ENCODE measurements around the gene BRME1.

Gene BRME1

GRCh38 chr19:13875824-13876223 is 30.1 kb downstream of the BRME1 start:
- DNase-seq, result no peak
- Histone ChIP-seq H3K9me3 (ENCODE audit: severe bottlenecking) (no peaks in the 10 kb centered on the region), H3K27me3 (ENCODE audit: insufficient read depth, low read depth, severe bottlenecking) (no peaks in the 10 kb centered on the region), H3K4me3 (ENCODE audit: low read depth, low read length) (no peak overlapping the region), H3K36me3 (no peaks in the 10 kb centered on the region), H3K27ac (no peak overlapping the region)
- no peak for TF ChIP-seq CTCF (IDR thresholded peaks at IDR 0.05; ENCODE audit: low read depth, low read length)

GRCh38 chr19:13873834-13874515 is 31.9 kb downstream of the BRME1 start:
- Histone ChIP-seq H3K4me3 (ENCODE audit: low read depth, low read length) (no peak overlapping the region), H3K27ac (no peak overlapping the region), H3K36me3 (no peaks in the 10 kb centered on the region), H3K9me3 (ENCODE audit: severe bottlenecking) (no peaks in the 10 kb centered on the region), H3K27me3 (ENCODE audit: insufficient read depth, low read depth, severe bottlenecking) (no peaks in the 10 kb centered on the region)
- no peak for TF ChIP-seq CTCF (IDR thresholded peaks at IDR 0.05; ENCODE audit: low read depth, low read length)
- DNase-seq, result no peak

- no peak for DNase-seq
- no peaks in the 10 kb centered on the region for H3K9me3 ChIP-seq (ENCODE audit: severe bottlenecking)
- no peak overlapping the region for H3K4me3 ChIP-seq (ENCODE audit: low read depth, low read length)
- TF ChIP-seq CTCF (IDR thresholded peaks at IDR 0.05; ENCODE audit: low read depth, low read length), result no peak
- no peak overlapping the region for H3K27ac ChIP-seq
- H3K27me3 ChIP-seq (ENCODE audit: insufficient read depth, low read depth, severe bottlenecking), result no peaks in the 10 kb centered on the region
- no peaks in the 10 kb centered on the region for H3K36me3 ChIP-seq
These were observed 33.1 kb downstream of the BRME1 start for GRCh38 chr19:13872695-13873389.

GRCh38 chr19:13872339-13872694 is 33.6 kb downstream of the BRME1 start:
- no peak for DNase-seq
- TF ChIP-seq CTCF (IDR thresholded peaks at IDR 0.05; ENCODE audit: low read depth, low read length), result no peak
- Histone ChIP-seq H3K27ac (no peak overlapping the region), H3K27me3 (ENCODE audit: insufficient read depth, low read depth, severe bottlenecking) (no peaks in the 10 kb centered on the region), H3K9me3 (ENCODE audit: severe bottlenecking) (no peaks in the 10 kb centered on the region), H3K4me3 (ENCODE audit: low read depth, low read length) (no peak overlapping the region), H3K36me3 (no peaks in the 10 kb centered on the region)

- no peak for DNase-seq
- TF ChIP-seq CTCF (IDR thresholded peaks at IDR 0.05; ENCODE audit: low read depth, low read length), result no peak
- H3K27me3 ChIP-seq (ENCODE audit: insufficient read depth, low read depth, severe bottlenecking), result no peaks in the 10 kb centered on the region
These were observed 35.0 kb downstream of the BRME1 start for GRCh38 chr19:13870873-13871272.

More at GRCh38 chr19:13870873-13871272, 35.0 kb downstream of the BRME1 start:
- Histone ChIP-seq H3K27ac (no peak overlapping the region), H3K36me3 (no peaks in the 10 kb centered on the region; the same call in 1 of the 2 replicates), H3K9me3 (ENCODE audit: severe bottlenecking) (no peaks in the 10 kb centered on the region), H3K4me3 (ENCODE audit: low read depth, low read length) (no peak overlapping the region)

Data from WERI-Rb-1 (cell line).